ENCODE data around the gene SUMF2. TPM values are rescaled to one million over a fixed set of nuclear protein-coding genes. Genes with fewer than 3 reads are reported as not detected.
"Not testable (repeated sequence)": the region's sequence is repeated elsewhere in the genome, so short reads cannot be mapped to it uniquely, and the experiment has no call there.

The SUMF2 gene
- total and polyA plus RNA-seq, 5 donors = 39.8 to 50.0 (median 44.3) TPM

DNA sequence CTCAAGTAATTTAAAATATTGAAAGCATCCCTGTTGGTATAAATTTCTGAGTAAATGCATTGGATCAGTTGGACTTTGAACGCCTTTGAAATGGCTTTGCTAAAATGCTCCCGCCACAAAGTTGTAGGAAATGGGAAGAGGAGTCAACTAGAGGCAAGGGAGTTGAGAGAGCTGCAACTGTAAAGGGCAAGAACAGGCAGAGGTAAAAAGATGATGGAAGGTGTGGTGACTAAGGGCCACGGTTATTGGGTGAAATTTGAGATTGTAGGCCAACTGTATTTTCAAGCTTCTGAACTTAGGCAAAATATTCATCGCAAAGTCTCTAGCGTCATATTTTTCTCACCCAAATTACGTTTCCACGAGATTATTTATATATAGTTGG lies 595 bp upstream of the SUMF2 start:
- DNase-seq (no peak), ATAC-seq (no peak)
- no peaks in the 10 kb centered on the region for H3K9me3 ChIP-seq (ENCODE audit: control insufficient read depth, low read length)
- peak overlapping the region; percentile 81 for H3K27ac ChIP-seq (ENCODE audit: low read length)
- no peak overlapping the region for H3K4me3 ChIP-seq (ENCODE audit: low read length)
- intact Hi-C loops (cut with DNase I) = no loop called here
- no peaks in the 10 kb centered on the region for H3K27me3 ChIP-seq (ENCODE audit: control insufficient read depth, insufficient read depth)
- H3K4me1 ChIP-seq (ENCODE audit: control insufficient read depth, insufficient read depth, low read length) = no peaks in the 10 kb centered on the region
- WGBS = 70% methylated on average over 7 of the region's 7 CpGs

GRCh38 chr7:56066376-56066775 lies 2.3 kb downstream of the SUMF2 start:
- DNase-seq; H3K4me3 ChIP-seq (ENCODE audit: low read length); H3K27me3 ChIP-seq (ENCODE audit: control insufficient read depth, insufficient read depth); intact Hi-C loops (cut with DNase I); H3K9me3 ChIP-seq (ENCODE audit: control insufficient read depth, low read length); H3K27ac ChIP-seq (ENCODE audit: low read length); ATAC-seq; H3K4me1 ChIP-seq (ENCODE audit: control insufficient read depth, insufficient read depth, low read length): not testable (repeated sequence)
- 98% methylated on average over 13 of the region's 13 CpGs for WGBS

- Histone ChIP-seq H3K4me3 (ENCODE audit: low read length) (no peak overlapping the region), H3K4me1 (ENCODE audit: control insufficient read depth, insufficient read depth, low read length) (peaks cover 3% of the 10 kb centered on the region), H3K27ac (ENCODE audit: low read length) (no peak overlapping the region), H3K9me3 (ENCODE audit: control insufficient read depth, low read length) (no peaks in the 10 kb centered on the region), H3K27me3 (ENCODE audit: control insufficient read depth, insufficient read depth) (no peaks in the 10 kb centered on the region)
- ATAC-seq (peak; percentile 91 to 92), DNase-seq (peak; percentile 84 to 93 (median 92))
- intact Hi-C loops (cut with DNase I) = loop anchor here in 2 of 4 donors (5.0 to 10.0 kb wide), 3 partner anchors 67 to 430 kb away; no protein-coding TSS in a partner anchor
- 14% methylated on average over 19 of the region's 19 CpGs for WGBS
Measured at GRCh38 chr7:56074371-56074791, 10.3 kb downstream of the SUMF2 start.

- intact Hi-C loops (cut with DNase I) = loop anchor here in 3 of 4 donors (5.0 to 10.0 kb wide), 4 partner anchors 70 to 445 kb away; no protein-coding TSS in a partner anchor
- no peak for ATAC-seq
- H3K4me3 ChIP-seq (ENCODE audit: low read length) = no peak overlapping the region
- H3K9me3 ChIP-seq (ENCODE audit: control insufficient read depth, low read length) = no peaks in the 10 kb centered on the region
- no peaks in the 10 kb centered on the region for H3K27me3 ChIP-seq (ENCODE audit: control insufficient read depth, insufficient read depth)
- no peak overlapping the region for H3K27ac ChIP-seq (ENCODE audit: low read length)
- H3K4me1 ChIP-seq (ENCODE audit: control insufficient read depth, insufficient read depth, low read length) = peaks cover 5% of the 10 kb centered on the region
- DNase-seq = no peak
- WGBS = 93% methylated on average over 3 of the region's 3 CpGs
Measured at GRCh38 chr7:56077681-56078080, 13.6 kb downstream of the SUMF2 start.

DNA sequence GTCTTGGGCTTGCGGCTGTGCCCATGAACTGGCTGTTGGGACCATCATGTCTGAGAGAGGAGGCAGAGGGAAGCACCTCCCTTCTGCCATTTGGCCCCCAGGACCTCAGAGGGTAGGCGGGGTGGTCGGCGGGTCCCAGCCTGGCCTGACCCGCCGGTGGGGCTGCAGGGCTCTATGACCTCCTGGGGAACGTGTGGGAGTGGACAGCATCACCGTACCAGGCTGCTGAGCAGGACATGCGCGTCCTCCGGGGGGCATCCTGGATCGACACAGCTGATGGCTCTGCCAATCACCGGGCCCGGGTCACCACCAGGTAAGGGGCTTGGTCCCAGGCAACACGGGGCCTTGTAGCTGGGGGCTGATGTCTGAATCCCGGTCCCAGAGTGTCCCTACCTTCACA lies 14.1 kb downstream of the SUMF2 start:
- 93% methylated on average over 16 of the region's 16 CpGs for WGBS
- Histone ChIP-seq H3K4me1 (ENCODE audit: control insufficient read depth, insufficient read depth, low read length) (peaks cover 5% of the 10 kb centered on the region), H3K4me3 (ENCODE audit: low read length) (no peak overlapping the region), H3K27ac (ENCODE audit: low read length) (peak overlapping the region; percentile 98), H3K27me3 (ENCODE audit: control insufficient read depth, insufficient read depth) (no peaks in the 10 kb centered on the region), H3K9me3 (ENCODE audit: control insufficient read depth, low read length) (no peaks in the 10 kb centered on the region)
- DNase-seq (peak in 1 of 3 donors; percentile 58), ATAC-seq (no peak)
- intact Hi-C loops (cut with DNase I) = loop anchor here in 3 of 4 donors (5.0 to 10.0 kb wide), 4 partner anchors 71 to 446 kb away; no protein-coding TSS in a partner anchor

DNA sequence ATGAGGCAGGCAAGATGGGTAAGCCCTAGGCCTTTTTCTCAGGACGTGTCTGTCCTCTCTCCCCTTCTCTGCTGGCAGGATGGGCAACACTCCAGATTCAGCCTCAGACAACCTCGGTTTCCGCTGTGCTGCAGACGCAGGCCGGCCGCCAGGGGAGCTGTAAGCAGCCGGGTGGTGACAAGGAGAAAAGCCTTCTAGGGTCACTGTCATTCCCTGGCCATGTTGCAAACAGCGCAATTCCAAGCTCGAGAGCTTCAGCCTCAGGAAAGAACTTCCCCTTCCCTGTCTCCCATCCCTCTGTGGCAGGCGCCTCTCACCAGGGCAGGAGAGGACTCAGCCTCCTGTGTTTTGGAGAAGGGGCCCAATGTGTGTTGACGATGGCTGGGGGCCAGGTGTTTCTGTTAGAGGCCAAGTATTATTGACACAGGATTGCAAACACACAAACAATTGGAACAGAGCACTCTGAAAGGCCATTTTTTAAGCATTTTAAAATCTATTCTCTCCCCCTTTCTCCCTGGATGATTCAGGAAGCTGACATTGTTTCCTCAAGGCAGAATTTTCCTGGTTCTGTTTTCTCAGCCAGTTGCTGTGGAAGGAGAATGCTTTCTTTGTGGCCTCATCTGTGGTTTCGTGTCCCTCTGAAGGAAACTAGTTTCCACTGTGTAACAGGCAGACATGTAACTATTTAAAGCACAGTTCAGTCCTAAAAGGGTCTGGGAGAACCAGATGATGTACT lies 15.5 kb downstream of the SUMF2 start:
- H3K27ac ChIP-seq (ENCODE audit: low read length) = peak overlapping the region; percentile 98
- WGBS = 13% methylated on average over 12 of the region's 12 CpGs
- no peaks in the 10 kb centered on the region for H3K27me3 ChIP-seq (ENCODE audit: control insufficient read depth, insufficient read depth)
- H3K9me3 ChIP-seq (ENCODE audit: control insufficient read depth, low read length) = no peaks in the 10 kb centered on the region
- intact Hi-C loops (cut with DNase I) = loop anchor here in 3 of 4 donors (5.0 to 10.0 kb wide), 4 partner anchors 72 to 447 kb away; no protein-coding TSS in a partner anchor
- no peak overlapping the region for H3K4me3 ChIP-seq (ENCODE audit: low read length)
- H3K4me1 ChIP-seq (ENCODE audit: control insufficient read depth, insufficient read depth, low read length) = peaks cover 8% of the 10 kb centered on the region
- DNase-seq (peak; percentile 89 to 95 (median 95)), ATAC-seq (peak; percentile 86 to 87)

DNA sequence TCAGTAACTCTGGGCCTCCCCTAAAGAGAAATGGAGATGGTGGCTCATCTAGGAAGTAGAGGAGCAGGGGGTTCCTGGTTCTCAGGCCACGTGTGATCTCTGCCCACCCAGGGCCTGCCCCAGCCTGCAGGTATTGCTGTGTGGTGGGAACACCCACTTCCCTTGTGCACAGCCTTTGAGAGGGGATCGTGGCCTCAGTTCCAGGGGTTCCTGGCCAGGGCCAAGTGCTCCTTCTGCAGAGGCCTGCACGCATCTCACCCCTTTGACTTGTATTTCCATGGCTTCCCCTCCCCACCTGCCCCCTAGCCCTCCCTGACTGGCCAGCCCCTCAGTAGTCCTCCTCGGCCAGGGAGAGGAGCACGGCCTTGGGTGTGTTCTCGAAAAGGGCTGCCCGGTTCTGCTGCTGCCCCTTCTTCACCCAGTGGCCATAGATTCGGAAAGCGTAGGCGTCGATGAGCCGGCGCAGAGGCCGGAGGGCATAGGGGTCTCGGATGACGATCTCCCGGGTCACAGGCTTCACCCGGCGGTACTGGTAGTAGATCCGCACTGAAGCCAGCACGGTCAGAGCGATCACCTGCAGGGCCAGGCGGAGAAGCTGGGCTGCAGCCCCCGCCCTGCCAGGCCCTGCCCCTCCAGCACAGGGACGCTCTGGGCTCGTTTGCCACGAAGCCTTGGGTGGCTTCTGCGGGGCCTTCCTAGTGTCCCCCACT lies 16.8 kb downstream of the SUMF2 start:
- intact Hi-C loops (cut with DNase I); H3K4me1 ChIP-seq (ENCODE audit: control insufficient read depth, insufficient read depth, low read length); ATAC-seq; H3K9me3 ChIP-seq (ENCODE audit: control insufficient read depth, low read length); H3K27ac ChIP-seq (ENCODE audit: low read length); H3K27me3 ChIP-seq (ENCODE audit: control insufficient read depth, insufficient read depth); H3K4me3 ChIP-seq (ENCODE audit: low read length): not testable (repeated sequence)
- 93% methylated on average over 28 of the region's 28 CpGs for WGBS
- peak in 1 of 3 donors; percentile 62 for DNase-seq

DNA sequence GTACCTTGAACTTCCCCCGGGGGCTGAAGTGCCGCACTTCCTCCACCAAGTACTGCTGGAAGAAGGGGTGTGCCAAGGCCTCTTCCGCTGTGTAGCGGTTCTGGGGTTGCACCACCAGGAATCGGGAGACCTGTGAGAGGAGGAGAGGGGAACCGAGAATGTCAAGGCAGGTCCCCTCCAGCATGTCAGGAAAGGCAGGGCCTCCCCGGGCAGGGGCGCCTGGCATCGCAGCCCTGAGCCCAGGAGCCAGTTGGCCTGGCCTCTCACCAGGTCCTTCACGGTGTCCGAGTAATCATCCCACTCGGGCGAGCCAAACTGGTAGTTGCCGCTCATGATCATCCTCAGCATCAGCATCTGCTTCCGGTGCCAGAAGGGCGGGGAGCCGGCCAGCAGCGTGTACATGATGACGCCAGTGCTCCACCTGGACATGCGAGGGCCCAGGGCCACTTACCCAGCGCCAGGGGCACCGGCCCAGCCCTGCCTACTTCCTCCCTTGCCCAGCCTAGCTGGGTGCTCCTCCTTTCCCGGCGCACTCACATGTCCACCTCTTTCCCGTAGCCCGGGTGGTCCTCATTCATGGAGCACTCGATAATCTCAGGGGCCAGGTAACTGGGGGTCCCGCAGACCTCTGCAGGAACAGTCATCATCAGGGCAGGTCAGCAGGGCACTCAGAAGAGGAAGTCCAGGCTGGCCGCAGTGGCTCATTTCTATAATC lies 17.7 kb downstream of the SUMF2 start:
- Histone ChIP-seq H3K4me3 (ENCODE audit: low read length) (no peak overlapping the region), H3K4me1 (ENCODE audit: control insufficient read depth, insufficient read depth, low read length) (peaks cover 8% of the 10 kb centered on the region), H3K27me3 (ENCODE audit: control insufficient read depth, insufficient read depth) (no peaks in the 10 kb centered on the region), H3K9me3 (ENCODE audit: control insufficient read depth, low read length) (no peaks in the 10 kb centered on the region), H3K27ac (ENCODE audit: low read length) (no peak overlapping the region)
- DNase-seq (peak in 1 of 3 donors; percentile 62), ATAC-seq (no peak)
- 96% methylated on average over 29 of the region's 29 CpGs for WGBS
- intact Hi-C loops (cut with DNase I) = no loop called here

- peak in 2 of 3 donors; percentile 82 to 87 for DNase-seq
- 49% methylated on average over 13 of the region's 13 CpGs for WGBS
- intact Hi-C loops (cut with DNase I) = no loop called here
- Histone ChIP-seq H3K9me3 (ENCODE audit: control insufficient read depth, low read length) (no peaks in the 10 kb centered on the region), H3K27ac (ENCODE audit: low read length) (no peak overlapping the region), H3K4me3 (ENCODE audit: low read length) (no peak overlapping the region), H3K27me3 (ENCODE audit: control insufficient read depth, insufficient read depth) (no peaks in the 10 kb centered on the region), H3K4me1 (ENCODE audit: control insufficient read depth, insufficient read depth, low read length) (peaks cover 8% of the 10 kb centered on the region)
- no peak for ATAC-seq
Measured at GRCh38 chr7:56083150-56083785, 19.2 kb downstream of the SUMF2 start.

DNA sequence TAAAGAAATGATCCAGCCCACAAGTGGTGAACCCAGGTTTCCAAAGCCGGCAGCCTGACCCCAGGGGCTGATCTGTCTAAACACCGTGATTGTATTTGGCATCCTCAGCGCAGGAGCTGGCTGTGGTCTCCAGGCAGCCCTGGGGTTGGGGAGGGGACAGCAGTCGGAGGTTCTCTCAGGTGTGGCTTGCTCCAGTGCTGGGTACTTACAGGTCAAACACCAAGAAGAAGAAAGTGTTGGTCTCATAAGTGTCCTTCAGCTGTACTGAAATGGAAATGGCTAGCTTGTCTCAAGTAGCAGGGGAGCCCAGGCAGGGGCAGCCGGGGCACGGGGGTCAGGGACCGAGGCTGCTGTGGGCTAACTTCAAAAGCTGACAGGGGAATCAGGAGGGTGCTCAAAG lies 22.7 kb downstream of the SUMF2 start:
- intact Hi-C loops (cut with DNase I) = no loop called here
- 96% methylated on average over 7 of the region's 7 CpGs for WGBS
- H3K9me3 ChIP-seq (ENCODE audit: control insufficient read depth, low read length) = no peaks in the 10 kb centered on the region
- no peak overlapping the region for H3K4me3 ChIP-seq (ENCODE audit: low read length)
- H3K4me1 ChIP-seq (ENCODE audit: control insufficient read depth, insufficient read depth, low read length) = peaks cover 8% of the 10 kb centered on the region
- no peak overlapping the region for H3K27ac ChIP-seq (ENCODE audit: low read length)
- no peaks in the 10 kb centered on the region for H3K27me3 ChIP-seq (ENCODE audit: control insufficient read depth, insufficient read depth)
- no peak for DNase-seq
- ATAC-seq = no peak

All from right cardiac atrium (tissue), 5 donors.